K562 (cell line): ENCODE measurements around the gene TPI1.
"Not testable (repeated sequence)": the region's sequence is repeated elsewhere in the genome, so short reads cannot be mapped to it uniquely, and the experiment has no call there.

Experiments
- CBX8 ChIP-seq: fragments of 200-600 bp; sonication (generic); IDR thresholded peaks from 2 replicates; pipeline ENCODE4 v1.6.1; 2012; ENCODE audit warnings: borderline replicate concordance, mixed run types, low read depth, mild to moderate bottlenecking, moderate library complexity, mixed read lengths, low read length, control low read depth, inconsistent platforms; ENCODE audit not compliant: poor library complexity, severe bottlenecking; ENCODE audit errors: extremely low read depth
- CTCF ChIP-seq, 3 experiments: IDR thresholded peaks in 2 of 3; conservative IDR thresholded peaks in 1 of 3; 2 replicates each; pipeline ENCODE4 v1.5.1; 2011 to 2012; ENCODE audit warnings: low read length in 3 of 3, mild to moderate bottlenecking in 3 of 3, control low read depth in 2 of 3, improper control_type of control experiment in 1 of 3, inconsistent platforms in 1 of 3, low read depth in 1 of 3, mixed read lengths in 1 of 3, moderate library complexity in 1 of 3; ENCODE audit not compliant: insufficient read depth in 2 of 3
- MGA ChIP-seq: fragments of 450-650 bp; IDR thresholded peaks from 2 replicates; pipeline ENCODE4 v1.6.1; 2016; ENCODE audit warnings: mild to moderate bottlenecking, moderate library complexity
- ZNF133 ChIP-seq: fragments of 250-450 bp; sonication (Bioruptor Pico); IDR thresholded peaks from 2 replicates; pipeline ENCODE4 v1.4.0; 2020; ENCODE audit warnings: mild to moderate bottlenecking
- ZNF274 ChIP-seq: IDR thresholded peaks from 2 replicates; pipeline ENCODE4 v1.6.1; 2011; ENCODE audit warnings: low read depth, mild to moderate bottlenecking, low read length, moderate library complexity, borderline replicate concordance

- not testable (repeated sequence) for TF ChIP-seq MGA; CBX8; CTCF (IDR thresholded peaks at IDR 0.05 in 2 of 3, conservative IDR thresholded peaks at IDR 0.05 in 1 of 3; ENCODE audit: insufficient read depth in 2 of 3, low read depth in 1 of 3, low read length in 3 of 3); ZNF133 (CRISPR knock-in tag); ZNF274
Measured at GRCh38 chr12:6892683-6893082, 25.4 kb downstream of the TPI1 start.
